Embryonic facial prominence (tissue), 1 donor: ENCODE measurements around the gene KIAA0930.
"Not testable (repeated sequence)": the region's sequence is repeated elsewhere in the genome, so short reads cannot be mapped to it uniquely, and the experiment has no call there.

ENCODE experiments used
- DNase-seq: peaks from one replicate; pipeline ENCODE4 v3.0.0-alpha.2; 2016; ENCODE audit errors: extremely low spot score

KIAA0930 gene

GRCh38 chr22:45240810-45241631 lies at the start of gene KIAA0930:
TSS of gene KIAA0930 (minus strand) at chr22:45240894. CDS start at chr22:45240703, 191 bp downstream.
- DNase-seq: no peak

- no peak for DNase-seq
Observed at GRCh38 chr22:45286854-45287551, 46.3 kb upstream of the KIAA0930 start.

- no peak for DNase-seq
Observed at GRCh38 chr22:45285263-45286058, 44.8 kb upstream of the KIAA0930 start.

GRCh38 chr22:45284705-45285262 lies 44.1 kb upstream of the KIAA0930 start, which contains the start of gene UPK3A:
TSS of gene UPK3A (plus strand) at chr22:45284949. CDS start at chr22:45285014, 65 bp downstream.
- no peak for DNase-seq

GRCh38 chr22:45281010-45281409 lies 40.3 kb upstream of the KIAA0930 start:
- DNase-seq: no peak

- DNase-seq: no peak
Observed at GRCh38 chr22:45280587-45280980, 39.9 kb upstream of the KIAA0930 start.

- DNase-seq: no peak
Observed at GRCh38 chr22:45278125-45278524, 37.4 kb upstream of the KIAA0930 start.

GRCh38 chr22:45277720-45278119 lies 37.0 kb upstream of the KIAA0930 start:
- not testable (repeated sequence) for DNase-seq

GRCh38 chr22:45276507-45277105 lies 35.9 kb upstream of the KIAA0930 start:
- DNase-seq: no peak

- DNase-seq: no peak
Observed at GRCh38 chr22:45273452-45274075, 32.9 kb upstream of the KIAA0930 start.

- no peak for DNase-seq
Observed at GRCh38 chr22:45272498-45272897, 31.8 kb upstream of the KIAA0930 start.

GRCh38 chr22:45271667-45272201 lies 31.0 kb upstream of the KIAA0930 start:
- no peak for DNase-seq

GRCh38 chr22:45270095-45271020 lies 29.7 kb upstream of the KIAA0930 start:
- DNase-seq: no peak

GRCh38 chr22:45268958-45269844 lies 28.5 kb upstream of the KIAA0930 start:
- peak; percentile 64 for DNase-seq

GRCh38 chr22:45268167-45268957 lies 27.7 kb upstream of the KIAA0930 start:
- no peak for DNase-seq

- DNase-seq: no peak
Observed at GRCh38 chr22:45265535-45265934, 24.8 kb upstream of the KIAA0930 start.

GRCh38 chr22:45263463-45264269 lies 23.0 kb upstream of the KIAA0930 start:
- no peak for DNase-seq
